Activated CD8-positive, alpha-beta memory T cell treated with anti-CD3 and anti-CD28 coated beads, Interleukin-2, amount 50 U/mL, for 24 hours (primary cell): ENCODE results near the gene ZNF831.
A peak's percentile ranks its signal among the peaks of the same experiment; 100 is the strongest.

Experiments used
- DNase-seq: peaks from one replicate; pipeline ENCODE4 v3.0.0-alpha.2; 2020; ENCODE audit errors: extremely low read depth

ZNF831 gene

DNA sequence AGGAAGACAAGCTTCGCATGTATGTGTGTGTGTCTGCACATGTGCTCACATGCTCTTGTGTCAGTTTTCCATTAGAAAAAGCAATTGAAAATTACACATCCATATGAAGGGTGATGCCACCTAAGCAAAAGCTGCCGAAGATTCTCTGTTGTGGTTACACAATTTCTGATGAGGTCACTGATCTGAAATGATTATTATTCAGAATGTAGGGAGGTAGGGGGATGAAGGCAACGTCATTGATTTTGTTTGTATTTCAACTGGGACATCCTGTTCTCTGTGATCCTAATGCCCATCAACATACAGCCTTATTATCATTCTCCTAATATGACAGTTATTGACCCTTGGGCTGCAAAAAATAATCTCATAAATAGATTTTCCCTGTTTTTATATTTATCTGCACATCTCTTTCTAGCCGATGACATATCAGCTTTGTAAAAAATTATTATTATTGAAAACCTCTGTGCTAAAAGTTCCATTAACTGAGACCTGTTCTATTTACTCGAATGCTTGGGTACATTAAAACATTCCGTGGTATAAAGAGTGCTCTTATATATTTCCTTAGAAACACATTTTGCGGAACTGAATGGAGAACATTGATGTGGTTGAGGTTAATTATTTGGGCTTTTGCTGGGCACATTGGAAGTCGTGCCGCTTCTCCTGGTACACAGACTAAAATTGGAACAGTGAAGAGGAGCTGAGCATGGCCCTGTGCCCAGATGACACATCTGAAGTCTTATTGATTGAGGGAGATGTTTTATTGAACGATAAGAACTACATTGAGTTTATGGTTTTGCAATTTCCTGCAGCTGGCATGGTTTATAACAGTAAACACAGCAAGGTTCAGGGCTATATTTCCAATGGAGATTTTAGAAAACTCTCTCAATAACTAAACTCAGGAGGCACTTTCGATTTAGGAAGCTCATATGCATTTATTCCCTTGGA lies 51.3 kb downstream of the ZNF831 start:
- no peak for DNase-seq

DNA sequence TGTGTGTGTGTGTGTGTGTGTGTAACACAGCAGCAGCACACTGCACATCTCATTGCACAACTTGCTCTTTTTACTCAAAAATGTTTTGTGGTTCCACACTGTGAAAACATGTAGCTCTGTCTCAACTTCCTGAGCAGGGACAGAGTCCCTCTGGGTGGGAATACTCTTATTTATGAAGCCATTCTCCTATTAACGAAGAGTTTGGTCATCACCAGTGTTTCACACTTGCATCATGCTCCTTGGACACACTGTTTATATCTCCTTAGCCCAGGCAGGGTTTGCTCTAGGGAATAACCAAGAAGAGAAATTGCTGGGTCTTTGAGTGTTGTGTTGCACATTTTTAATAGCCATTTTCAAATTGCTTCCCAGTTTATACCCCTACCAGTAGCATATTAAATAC lies 53.6 kb downstream of the ZNF831 start:
- DNase-seq: no peak

DNA sequence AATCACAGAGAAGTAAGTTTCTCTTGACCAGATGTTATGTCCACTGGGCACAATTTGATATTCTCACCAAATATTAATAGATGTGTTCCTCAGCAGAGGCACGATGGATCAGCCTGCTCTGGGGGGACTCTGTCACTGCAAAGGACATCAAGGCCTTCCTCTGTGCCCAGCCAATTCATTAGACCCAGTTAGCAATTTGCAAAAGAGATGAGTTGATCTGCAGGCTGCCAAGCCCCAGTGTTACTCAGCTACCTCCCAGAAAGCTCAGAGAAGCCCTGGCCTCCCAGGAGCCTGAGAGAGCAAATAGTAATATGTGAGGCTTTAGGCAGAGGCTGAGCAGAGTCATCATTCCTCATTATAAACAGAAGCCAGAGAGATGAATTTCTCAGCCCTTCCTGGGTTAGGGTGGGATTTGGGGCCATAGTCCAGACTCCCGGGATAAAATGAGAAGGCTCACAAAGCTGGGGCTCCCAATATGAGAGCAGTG lies 54.2 kb downstream of the ZNF831 start:
- DNase-seq: no peak

DNA sequence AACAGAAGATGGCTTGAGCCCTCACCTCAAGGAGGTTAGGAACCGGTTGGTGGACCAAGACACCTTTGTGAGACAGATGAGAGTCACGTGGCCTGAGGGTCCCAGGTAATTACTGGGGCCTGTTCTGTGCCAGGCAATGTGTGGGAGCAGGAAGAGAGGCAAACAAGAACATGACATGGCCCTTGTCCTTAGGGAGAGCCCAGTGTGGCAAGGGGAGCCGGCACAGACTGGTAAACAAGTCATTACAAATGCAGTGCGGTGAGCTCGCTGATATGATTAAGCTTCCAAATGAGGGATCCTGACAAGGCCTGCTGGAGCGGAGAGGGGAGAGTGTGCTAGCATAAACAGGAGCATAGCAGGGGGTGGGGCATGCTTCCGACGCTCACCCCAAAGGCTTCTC lies 55.6 kb downstream of the ZNF831 start:
- DNase-seq: no peak

DNA sequence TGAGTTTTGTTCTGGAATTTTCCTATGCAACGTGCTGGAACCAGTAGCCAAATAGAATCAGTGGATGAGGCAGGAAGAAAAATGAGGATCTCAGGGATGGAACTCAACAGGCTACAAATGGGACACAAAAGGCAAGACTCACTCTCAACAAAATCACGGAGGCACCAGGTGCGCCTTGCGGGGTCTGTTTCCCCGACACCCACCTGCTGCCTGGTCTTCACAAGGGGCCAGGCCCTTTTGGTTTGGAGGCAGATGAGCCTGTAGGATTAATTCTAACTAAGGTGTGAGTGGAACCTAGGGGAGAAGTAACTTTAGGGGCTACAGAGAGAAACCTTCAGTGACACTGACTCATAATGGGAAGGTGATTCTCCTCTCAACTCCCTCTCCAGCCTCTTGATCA lies 56.5 kb downstream of the ZNF831 start:
- no peak for DNase-seq

DNA sequence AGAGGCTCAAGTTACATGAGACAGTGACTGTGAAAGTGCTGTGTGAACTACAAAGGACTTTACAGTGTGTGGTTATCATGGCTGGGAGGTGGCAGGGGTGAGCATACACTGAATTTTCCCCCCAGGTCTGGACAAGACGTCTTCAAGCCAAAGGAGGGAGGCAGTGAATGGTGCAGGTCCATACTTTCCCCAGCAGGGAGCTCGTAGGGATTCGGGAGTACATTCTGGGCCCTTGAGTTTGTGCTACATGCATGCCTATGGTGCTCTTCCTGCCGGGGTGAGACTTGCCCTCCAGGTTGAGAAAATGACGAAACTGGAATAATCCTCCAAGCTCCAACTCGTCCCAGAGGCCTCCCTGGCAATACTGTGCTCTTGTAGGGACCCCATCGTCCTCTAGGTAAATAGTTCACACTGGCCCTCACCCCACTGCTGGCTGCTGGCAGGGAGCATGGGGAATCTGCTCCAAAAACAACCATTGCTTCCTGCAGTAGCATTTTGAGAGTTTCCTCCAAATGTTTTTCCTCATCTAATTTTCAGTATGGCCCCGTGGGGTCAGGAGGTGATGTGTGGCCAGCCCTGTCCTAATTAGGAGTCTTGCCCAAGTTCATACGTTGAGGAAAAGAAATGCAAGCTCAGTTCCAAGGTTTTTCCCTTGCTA lies 57.6 kb downstream of the ZNF831 start:
- DNase-seq: no peak

DNA sequence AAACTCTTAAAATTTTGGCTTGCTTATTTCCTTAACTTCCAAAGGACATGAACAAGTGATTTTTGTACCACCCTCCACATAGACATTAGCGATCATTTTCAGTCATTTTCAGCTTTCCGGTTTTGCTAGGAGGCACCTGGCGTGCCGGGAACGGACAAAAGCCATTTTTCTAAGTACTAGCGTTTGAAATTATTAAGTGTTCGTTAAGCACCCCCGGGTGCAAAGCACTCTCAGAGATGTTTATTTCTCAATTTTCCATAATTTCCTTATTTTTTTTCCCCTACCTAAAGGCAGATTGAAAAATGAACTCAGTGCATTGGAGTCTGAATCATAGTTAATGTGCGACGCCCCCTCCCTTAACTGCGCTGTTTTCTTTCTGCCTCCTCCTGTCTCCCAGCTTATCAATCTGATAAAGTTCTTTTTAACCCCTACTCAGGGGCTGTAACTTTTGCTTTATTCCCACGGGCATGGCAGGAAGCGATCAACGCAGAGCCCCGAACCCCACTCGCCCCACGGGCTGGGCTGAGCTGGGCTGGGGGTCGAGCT lies 58.2 kb downstream of the ZNF831 start:
- DNase-seq: no peak

DNA sequence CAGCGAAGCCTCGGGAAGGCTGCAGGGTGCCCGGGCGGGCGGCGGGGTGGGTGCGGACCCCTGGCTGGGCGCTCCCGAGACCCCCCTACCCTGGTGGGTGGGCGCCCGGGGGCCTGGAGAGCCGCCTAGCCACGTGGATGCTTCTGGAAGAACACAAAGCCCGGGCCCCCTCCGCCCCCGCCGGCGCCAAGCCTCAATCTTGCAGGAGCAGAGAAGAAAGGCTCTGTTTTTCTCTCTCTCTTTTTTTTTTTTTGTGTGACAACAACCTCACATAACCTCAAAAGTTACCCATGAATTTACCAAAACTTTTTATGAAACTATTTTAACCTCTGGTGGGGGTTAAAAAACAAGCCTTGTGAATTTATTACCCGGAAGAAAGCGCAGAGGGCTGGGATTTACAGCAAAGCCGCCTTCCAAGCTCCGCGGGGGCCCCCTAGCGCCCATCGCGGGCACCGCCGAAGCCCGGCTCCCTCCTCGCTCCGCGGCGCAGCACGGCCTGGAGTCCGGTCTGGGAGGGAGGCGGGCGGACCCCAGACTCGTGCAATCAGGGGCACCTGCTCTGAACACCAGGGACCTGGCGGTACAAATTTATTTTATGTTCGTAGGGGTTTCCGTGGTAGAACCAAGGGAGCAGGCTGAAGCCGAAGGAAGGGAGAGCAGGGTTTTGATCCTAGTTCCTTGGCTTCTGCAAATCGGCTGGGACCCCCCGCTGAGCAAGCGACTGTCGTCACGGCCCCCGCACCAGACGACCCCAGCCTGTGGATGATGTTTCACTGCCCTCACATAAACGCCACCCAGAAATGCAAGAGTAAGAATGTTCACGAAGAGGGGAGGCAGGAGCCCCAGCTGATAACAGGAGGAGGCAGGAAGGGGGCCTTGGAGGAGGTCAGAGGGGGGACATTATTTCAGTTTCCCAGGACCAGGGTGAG lies 58.9 kb downstream of the ZNF831 start:
- peak; percentile 45 for DNase-seq

DNA sequence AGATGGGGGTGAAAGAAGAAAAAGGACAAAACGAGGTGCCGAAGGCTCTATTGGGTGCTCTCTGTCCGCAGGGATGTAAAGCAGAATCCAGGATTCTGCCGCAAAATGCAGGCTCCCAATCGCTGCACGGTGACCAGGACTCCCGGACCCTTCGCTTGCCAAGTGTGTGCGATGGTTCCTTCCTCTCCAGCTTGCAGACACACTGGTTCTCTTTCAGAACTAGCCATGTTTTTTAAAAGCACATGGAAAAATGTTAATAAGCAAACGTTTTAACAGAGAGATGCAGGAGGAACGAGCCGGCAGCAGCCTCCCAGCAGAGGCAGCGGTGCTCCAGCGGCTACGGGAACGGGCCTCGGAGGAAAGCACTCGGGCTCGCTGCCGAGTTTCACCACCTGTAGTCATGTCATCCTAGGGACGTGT lies 59.6 kb downstream of the ZNF831 start:
- DNase-seq: no peak

DNA sequence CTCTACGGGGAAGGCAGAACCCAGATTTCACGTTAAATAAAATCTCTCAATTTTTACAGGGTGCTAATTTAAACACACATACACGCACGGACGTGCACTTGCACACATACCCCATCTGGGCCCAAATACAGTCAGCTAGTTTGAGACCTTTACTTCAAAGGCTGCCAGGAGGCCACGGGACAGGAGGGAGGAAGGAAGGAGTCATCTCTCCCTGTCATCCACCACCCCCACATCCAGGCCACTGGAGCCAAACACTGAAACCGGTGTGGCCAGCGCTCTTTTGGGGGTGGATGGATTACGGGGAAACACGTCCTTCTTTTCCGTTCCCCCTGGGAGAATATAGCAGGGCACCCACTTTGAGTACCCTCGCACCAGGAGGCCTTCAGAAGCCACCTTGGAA lies 60.1 kb downstream of the ZNF831 start:
- DNase-seq: no peak

DNA sequence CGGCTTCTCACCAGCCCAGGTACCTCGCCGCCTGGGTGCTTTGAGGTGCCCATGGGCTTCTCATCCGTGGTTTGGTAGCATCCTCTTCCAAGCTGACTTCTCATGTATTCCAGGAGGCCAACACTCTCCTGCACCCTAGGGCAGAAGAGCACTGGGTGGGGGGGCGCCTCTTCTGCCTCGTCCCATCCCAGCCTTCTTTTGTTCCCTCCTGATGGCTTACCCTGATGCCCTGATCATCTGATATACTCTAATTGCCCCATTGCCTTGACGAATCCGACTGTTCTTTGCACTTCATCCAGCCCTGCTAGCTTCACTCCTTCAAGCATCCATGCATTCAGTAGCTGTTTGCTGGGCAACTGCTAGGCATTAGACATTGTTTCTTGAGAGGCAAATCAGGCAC lies 60.6 kb downstream of the ZNF831 start:
- DNase-seq: no peak

DNA sequence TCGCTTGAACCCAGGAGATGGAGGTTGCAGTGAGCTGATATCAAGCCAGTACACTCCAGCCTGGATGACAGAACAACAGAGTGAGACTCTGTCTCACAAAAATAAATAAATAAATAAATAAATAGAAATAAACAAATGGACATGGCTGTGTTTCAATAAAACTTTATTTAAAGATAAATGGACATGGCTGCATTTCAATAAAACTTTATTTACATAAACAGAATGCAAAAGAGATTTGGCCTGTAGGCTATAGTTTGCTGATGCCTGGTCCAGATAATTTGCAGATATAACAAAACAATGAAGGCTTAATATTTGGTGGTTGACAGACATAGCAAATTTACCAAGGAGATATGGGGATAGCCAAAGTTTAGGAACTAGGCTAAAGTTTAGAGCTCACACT lies 66.8 kb downstream of the ZNF831 start:
- no peak for DNase-seq

DNA sequence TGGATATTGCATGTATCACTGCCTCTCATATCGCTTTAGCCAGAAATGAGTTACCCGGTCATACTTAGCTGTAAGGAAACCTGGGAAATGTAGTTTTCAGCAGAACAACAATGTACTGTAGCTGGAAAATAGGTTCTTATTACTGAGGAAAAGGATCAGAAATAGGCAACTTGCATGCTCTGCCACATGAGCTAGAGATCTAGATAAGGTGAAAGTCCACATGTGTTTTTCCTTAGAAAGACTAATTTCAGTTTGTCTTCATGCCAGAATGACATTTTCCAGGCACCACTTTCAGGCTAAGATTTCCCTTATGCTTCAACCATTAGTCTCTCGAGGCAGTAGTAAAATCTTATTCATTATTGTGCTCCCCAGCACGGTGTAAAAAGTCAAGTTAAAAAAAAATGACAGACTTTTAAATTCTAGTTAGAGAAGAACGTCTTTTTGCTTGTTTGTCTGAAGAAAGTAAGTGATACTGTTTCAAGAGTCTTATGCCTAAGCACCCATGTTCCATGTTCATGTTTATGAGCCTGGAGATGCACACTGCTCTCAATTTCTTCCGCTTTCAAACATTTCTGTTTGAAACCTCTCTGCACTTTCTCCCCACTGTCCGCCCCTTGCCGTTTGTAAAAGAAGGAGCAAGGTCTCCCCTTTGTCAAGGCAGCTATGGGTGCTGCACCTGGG lies 67.6 kb downstream of the ZNF831 start:
- DNase-seq: no peak

DNA sequence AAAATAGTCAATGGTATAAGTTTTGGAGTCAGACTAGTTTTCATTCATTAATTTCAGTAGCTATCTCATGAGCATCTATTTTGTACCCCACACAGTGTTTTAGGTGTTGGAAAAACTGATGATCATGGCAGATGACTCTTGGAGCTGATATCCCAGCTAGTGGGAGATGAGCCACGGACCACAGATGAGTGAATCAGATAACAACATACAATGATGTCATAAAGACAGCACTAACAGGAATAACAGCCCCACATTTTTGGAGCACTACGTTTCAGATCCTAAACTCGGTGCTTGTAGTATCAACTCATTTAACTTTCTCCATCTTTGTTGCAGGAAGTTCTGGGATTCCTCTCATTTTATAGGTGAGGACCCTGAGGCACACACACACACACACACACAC lies 69.0 kb downstream of the ZNF831 start:
- no peak for DNase-seq

DNA sequence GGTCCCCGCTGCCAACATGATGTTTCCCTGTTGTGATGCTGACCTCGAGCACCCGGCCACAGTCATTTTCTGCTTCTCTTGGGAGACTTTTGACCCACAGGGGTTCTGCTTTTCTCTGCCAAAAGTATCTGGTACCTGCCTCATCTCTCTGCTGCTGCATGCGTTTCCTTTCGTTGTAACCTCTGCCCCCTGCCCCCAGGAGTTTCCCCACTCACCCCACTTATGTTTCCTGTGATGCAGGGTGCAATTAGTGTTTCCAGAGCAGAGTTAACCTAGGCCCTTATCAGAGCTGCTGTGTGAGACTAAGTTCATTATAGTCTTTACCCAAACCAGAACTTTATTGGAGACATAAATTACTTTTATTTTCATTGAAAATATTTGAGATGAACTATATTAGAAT lies 71.6 kb downstream of the ZNF831 start:
- DNase-seq: no peak

DNA sequence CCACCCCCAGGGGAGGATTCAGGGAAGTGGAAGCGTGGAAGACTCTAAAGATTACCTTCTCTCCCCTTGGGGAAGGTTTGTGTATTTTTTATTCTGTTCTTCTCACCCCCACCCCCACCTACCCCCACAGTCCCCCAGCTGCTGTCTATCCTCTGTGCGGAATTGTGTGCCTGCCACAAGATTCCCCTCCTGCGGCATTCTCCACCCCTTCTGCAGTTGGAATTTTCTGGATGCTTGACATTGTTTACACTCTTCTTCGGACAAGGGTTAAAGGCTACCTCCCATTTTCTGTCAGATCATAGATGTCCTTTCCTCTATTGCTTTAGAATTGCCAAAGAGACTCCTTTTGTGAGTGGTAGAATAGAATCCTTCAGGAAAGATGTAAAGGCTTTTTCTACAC lies 76.4 kb downstream of the ZNF831 start:
- DNase-seq: no peak

DNA sequence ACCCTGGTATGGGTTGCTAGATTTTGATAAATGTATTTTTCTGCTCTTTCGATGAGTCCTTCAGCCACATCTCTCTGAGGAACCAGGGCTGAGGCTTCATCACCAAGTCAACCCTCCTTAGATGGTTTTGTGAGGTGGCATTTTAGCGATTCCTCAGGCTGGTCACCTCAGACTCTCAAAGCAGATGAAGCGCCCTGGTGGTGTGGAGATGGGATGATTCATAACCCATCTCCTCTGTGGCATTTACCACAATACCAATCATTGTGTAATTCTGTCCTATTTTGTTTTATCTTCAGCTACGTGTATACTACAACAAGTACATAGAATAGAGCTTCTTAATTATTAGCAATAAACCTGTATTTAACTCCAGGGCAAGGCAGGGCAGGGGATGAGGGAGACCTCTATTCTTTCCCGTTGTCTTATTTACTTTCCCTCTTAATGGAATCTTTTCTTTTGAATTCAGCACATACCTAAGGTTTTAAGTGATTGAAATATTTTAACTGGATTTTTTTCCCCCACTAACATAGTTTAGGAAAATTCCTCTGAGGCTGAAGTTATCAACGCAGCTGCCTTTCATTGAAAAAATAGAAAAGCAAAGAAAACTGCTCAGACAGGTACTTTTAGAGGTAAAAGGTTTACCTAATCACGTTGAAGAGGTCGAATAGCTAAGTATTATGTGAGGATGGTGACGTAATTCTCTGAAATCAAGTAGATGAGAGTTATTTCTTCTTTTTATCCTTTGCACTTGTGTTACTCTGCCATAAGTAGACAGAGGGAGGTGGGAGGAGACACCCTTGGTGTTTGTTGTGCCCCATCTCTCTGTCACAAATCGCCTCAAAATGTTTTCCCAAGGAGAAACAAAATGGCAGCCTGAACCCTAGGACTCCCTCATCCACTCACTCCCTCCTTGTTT lies 79.3 kb downstream of the ZNF831 start:
- no peak for DNase-seq

DNA sequence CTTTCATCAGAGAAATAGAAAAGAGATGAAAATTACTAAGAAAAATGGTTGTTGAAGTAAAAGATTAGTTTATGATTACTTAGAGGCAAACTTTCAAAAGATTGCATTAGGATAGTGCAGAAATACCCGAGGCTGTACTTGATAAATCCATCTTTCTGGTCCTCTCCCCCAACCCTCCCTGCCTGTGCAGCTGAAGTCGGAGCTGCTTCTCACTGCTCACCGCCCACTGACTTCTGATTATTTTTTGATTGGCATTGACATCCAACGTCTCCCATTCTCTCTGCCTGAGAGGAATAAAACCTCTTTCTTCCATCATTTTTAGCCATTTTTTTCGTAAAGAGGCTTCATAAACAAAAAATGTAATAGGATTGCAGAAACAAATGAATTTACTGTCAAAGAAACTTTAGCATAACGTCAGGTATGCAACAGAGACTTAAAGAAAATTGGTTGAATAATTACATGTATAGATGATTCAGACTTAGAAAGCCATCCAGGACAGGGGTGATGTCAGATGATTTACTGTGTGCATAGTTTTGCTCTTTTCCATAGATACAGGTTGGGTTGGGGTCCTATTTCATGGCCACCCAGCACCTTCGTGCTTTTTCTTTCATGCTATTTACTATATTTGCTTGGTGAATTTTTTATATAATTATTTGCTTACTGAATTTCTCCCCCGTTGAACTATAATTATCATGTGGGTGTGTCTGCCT lies 83.2 kb downstream of the ZNF831 start:
- no peak for DNase-seq
